H1 (cell line): ENCODE measurements around the gene TCEAL1. TPM values are rescaled to one million over a fixed set of nuclear protein-coding genes. Genes with fewer than 3 reads are reported as not detected.

Experiments
- CTCF ChIA-PET: fragments of 300-600 bp; sonication (Branson Sonifier 250); formaldehyde crosslinking; loops from one replicate; lab custom pipeline; 2021; ENCODE audit not compliant: partially characterized antibody; lab: Charles Lee
- POLR2A ChIA-PET: fragments of 300-600 bp; sonication (Branson Sonifier 250); formaldehyde crosslinking; loops from one replicate; lab custom pipeline; 2021; ENCODE audit warnings: inconsistent platforms; ENCODE audit not compliant: partially characterized antibody; lab: Charles Lee
- DNase-seq, 2 experiments: peaks; one replicate each; pipeline versions ENCODE4 v3.0.0 to v3.0.0-alpha.2; 2010 to 2022; ENCODE audit warnings: low spot score in 2 of 2, low read depth in 1 of 2, mixed read lengths in 1 of 2
- FAIRE-seq: peaks from 2 replicates; lab custom pipeline; 2011; peaks lifted over from hg19 to GRCh38; lab: Jason Lieb, UNC
- H2AFZ ChIP-seq: 2 replicates; pipeline ENCODE4 v1.8.1; 2012; ENCODE audit warnings: low read length, inconsistent platforms
- H2AK5ac ChIP-seq: 2 replicates; pipeline ENCODE4 v1.6.1; 2013; ENCODE audit warnings: low read depth, low read length
- H2BK120ac ChIP-seq: replicated peaks from 2 replicates; pipeline ENCODE3; 2013; ENCODE audit warnings: low read depth, low read length, inconsistent platforms
- H2BK12ac ChIP-seq: 2 replicates; pipeline ENCODE4 v1.6.1; 2013; ENCODE audit warnings: low read depth, low read length
- H2BK15ac ChIP-seq: 2 replicates; pipeline ENCODE4 v1.6.1; 2013; ENCODE audit warnings: low read length
- H2BK20ac ChIP-seq: 2 replicates; pipeline ENCODE4 v1.6.1; 2013; ENCODE audit warnings: low read length
- H2BK5ac ChIP-seq: 2 replicates; pipeline ENCODE4 v1.6.1; 2013; ENCODE audit warnings: low read depth, low read length
- H3K14ac ChIP-seq: 2 replicates; pipeline ENCODE4 v1.6.1; 2013; ENCODE audit warnings: inconsistent platforms; ENCODE audit not compliant: insufficient read length
- H3K18ac ChIP-seq: 2 replicates; pipeline ENCODE4 v1.6.1; 2013; ENCODE audit warnings: low read length; ENCODE audit errors: extremely low read depth
- H3K23ac ChIP-seq: 2 replicates; pipeline ENCODE4 v1.6.1; 2013; ENCODE audit warnings: inconsistent platforms; ENCODE audit not compliant: insufficient read length
- H3K23me2 ChIP-seq: 2 replicates; pipeline ENCODE4 v1.6.1; 2013; ENCODE audit warnings: low read depth, low read length
- H3K27ac ChIP-seq: 2 replicates; pipeline ENCODE4 v1.6.1; 2011; ENCODE audit warnings: low read depth, low read length, inconsistent platforms
- H3K27me3 ChIP-seq, 4 experiments: replicated peaks in 1 of 4; 1 replicate in 1 of 4; 2 replicates in 3 of 4; pipeline versions ENCODE4 v1.6.1 to v1.8.1; 2011 to 2013; ENCODE audit warnings: low read length in 3 of 4, mild to moderate bottlenecking in 3 of 4, inconsistent platforms in 2 of 4, mixed read lengths in 2 of 4, moderate library complexity in 1 of 4; ENCODE audit not compliant: control insufficient read depth in 3 of 4, insufficient read depth in 3 of 4; ENCODE audit errors: extremely low read depth in 1 of 4
- H3K36me3 ChIP-seq, 4 experiments: 2 replicates each; pipeline versions ENCODE4 v1.6.1 to v1.8.1; 2011 to 2013; ENCODE audit warnings: mild to moderate bottlenecking in 4 of 4, low read length in 3 of 4, moderate library complexity in 2 of 4, control low read depth in 1 of 4, inconsistent platforms in 1 of 4; ENCODE audit not compliant: insufficient read depth in 4 of 4, control insufficient read depth in 2 of 4
- H3K4ac ChIP-seq: replicated peaks from 2 replicates; pipeline ENCODE3; 2013; ENCODE audit warnings: low read length, low read depth, mixed read lengths, inconsistent platforms; ENCODE audit not compliant: insufficient read length
- H3K4me1 ChIP-seq, 4 experiments: replicated peaks in 1 of 4; 1 replicate in 1 of 4; 2 replicates in 3 of 4; pipeline versions ENCODE4 v1.6.1 to v1.8.1; 2011 to 2013; ENCODE audit warnings: low read length in 3 of 4, inconsistent platforms in 2 of 4, mixed read lengths in 1 of 4; ENCODE audit not compliant: insufficient read depth in 4 of 4, control insufficient read depth in 3 of 4
- H3K4me2 ChIP-seq, 2 experiments: 2 replicates each; pipeline versions ENCODE4 v1.6.1 to v1.8.1; 2011 to 2013; ENCODE audit warnings: low read depth in 2 of 2, low read length in 2 of 2, control low read depth in 1 of 2, inconsistent platforms in 1 of 2, mild to moderate bottlenecking in 1 of 2; ENCODE audit not compliant: insufficient read depth in 1 of 2
- H3K4me3 ChIP-seq, 4 experiments: fragments of 200-600, 300-600 bp in 1 of 4; sonication (generic), shearing (Covaris generic), sonication (Bioruptor Twin) in 1 of 4; 2 replicates each; pipeline versions ENCODE4 v1.5.1 to v1.8.1; 2011 to 2016; ENCODE audit warnings: low read length in 4 of 4, low read depth in 3 of 4, control low read depth in 2 of 4, inconsistent platforms in 2 of 4, mild to moderate bottlenecking in 2 of 4, mixed read lengths in 1 of 4, moderate library complexity in 1 of 4; ENCODE audit not compliant: insufficient read depth in 2 of 4; ENCODE audit errors: extremely low read depth in 1 of 4
- H3K56ac ChIP-seq: replicated peaks from 2 replicates; pipeline ENCODE3; 2013; ENCODE audit warnings: low read depth, mild to moderate bottlenecking, mixed read lengths, low read length, inconsistent platforms; ENCODE audit not compliant: insufficient read length
- H3K79me1 ChIP-seq: 2 replicates; pipeline ENCODE4 v1.6.1; 2013; ENCODE audit warnings: low read depth, low read length, control low read depth
- H3K79me2 ChIP-seq, 2 experiments: 2 replicates each; pipeline versions ENCODE4 v1.6.1 to v1.8.1; 2012 to 2013; ENCODE audit warnings: low read length in 2 of 2, mild to moderate bottlenecking in 2 of 2, inconsistent platforms in 1 of 2; ENCODE audit not compliant: insufficient read depth in 2 of 2, control insufficient read depth in 1 of 2
- H3K9ac ChIP-seq, 4 experiments: replicated peaks in 1 of 4; 1 replicate in 1 of 4; 2 replicates in 3 of 4; pipeline versions ENCODE4 v1.6.1 to v1.8.1; 2011 to 2013; ENCODE audit warnings: low read depth in 3 of 4, low read length in 3 of 4, control low read depth in 2 of 4, mild to moderate bottlenecking in 2 of 4, moderate library complexity in 2 of 4, inconsistent platforms in 1 of 4; ENCODE audit errors: extremely low read depth in 1 of 4
- H3K9me3 ChIP-seq, 2 experiments: 2 replicates each; pipeline versions ENCODE4 v1.6.1 to v1.8.1; 2012 to 2013; ENCODE audit warnings: mild to moderate bottlenecking in 2 of 2, moderate library complexity in 2 of 2, control low read depth in 1 of 2, inconsistent platforms in 1 of 2, low read depth in 1 of 2, low read length in 1 of 2, mixed read lengths in 1 of 2; ENCODE audit not compliant: insufficient read depth in 2 of 2
- H4K20me1 ChIP-seq, 2 experiments: replicated peaks in 1 of 2; 2 replicates each; pipeline versions ENCODE3 to v1.8.1; 2011 to 2013; ENCODE audit warnings: inconsistent platforms in 2 of 2, low read length in 2 of 2, mild to moderate bottlenecking in 1 of 2; ENCODE audit not compliant: insufficient read depth in 2 of 2, control insufficient read depth in 1 of 2
- H4K5ac ChIP-seq: 2 replicates; pipeline ENCODE4 v1.6.1; 2013; ENCODE audit warnings: low read length, low read depth, mixed read lengths, inconsistent platforms; ENCODE audit not compliant: insufficient read length
- H4K8ac ChIP-seq: 2 replicates; pipeline ENCODE4 v1.8.0; 2013; ENCODE audit warnings: mild to moderate bottlenecking, moderate library complexity, low read length, inconsistent platforms; ENCODE audit not compliant: insufficient read depth; ENCODE audit errors: extremely low read depth
- H4K91ac ChIP-seq: replicated peaks from 2 replicates; pipeline ENCODE3; 2013; ENCODE audit warnings: low read length, mixed read lengths, inconsistent platforms; ENCODE audit not compliant: insufficient read length
- CBX8 ChIP-seq: fragments of 300-800, 300-1000 bp; sonication (generic); IDR thresholded peaks from 2 replicates; pipeline ENCODE4 v1.7.1; 2016; ENCODE audit warnings: low read depth, low read length, borderline replicate concordance
- CHD2 ChIP-seq: IDR thresholded peaks from 2 replicates; pipeline ENCODE4 v1.6.1; 2012; ENCODE audit warnings: low read length, improper control_type of control experiment
- GABPA ChIP-seq: IDR thresholded peaks from 2 replicates; pipeline ENCODE4 v1.6.1; 2011; ENCODE audit warnings: mild to moderate bottlenecking, low read length, moderate library complexity, borderline replicate concordance; ENCODE audit not compliant: insufficient read depth
- KDM1A ChIP-seq: fragments of 200-600, 300-600 bp; sonication (generic); IDR thresholded peaks from 2 replicates; pipeline ENCODE4 v1.7.1; 2016; ENCODE audit warnings: mild to moderate bottlenecking, low read length, borderline replicate concordance
- KDM4A ChIP-seq: IDR thresholded peaks from one replicate; pipeline ENCODE4 v1.7.1; 2012; ENCODE audit warnings: low read depth, mild to moderate bottlenecking, moderate library complexity, low read length, inconsistent platforms; ENCODE audit not compliant: severe bottlenecking
- NANOG ChIP-seq: IDR thresholded peaks from 2 replicates; pipeline ENCODE4 v1.6.1; 2011; ENCODE audit warnings: low read length, low read depth, mild to moderate bottlenecking, inconsistent platforms; ENCODE audit not compliant: insufficient read depth, poor library complexity, severe bottlenecking
- POLR2A ChIP-seq, 2 experiments: IDR thresholded peaks; 1 replicate in 1 of 2; 2 replicates in 1 of 2; pipeline ENCODE4 v1.6.1; 2011; ENCODE audit warnings: low read depth in 2 of 2, low read length in 2 of 2, mild to moderate bottlenecking in 2 of 2; ENCODE audit errors: control extremely low read depth in 1 of 2
- RBBP5 ChIP-seq: IDR thresholded peaks from 2 replicates; pipeline ENCODE4 v1.7.1; 2012; ENCODE audit warnings: low read depth, mild to moderate bottlenecking, inconsistent platforms, low read length, moderate library complexity, borderline replicate concordance
- WGBS, 2 experiments: shearing (Covaris generic) in 1 of 2; methylation state at CpG; one replicate each; pipeline versions ENCODE4 v1.1.6 to v1.1.7; 2013 to 2015; ENCODE audit warnings: low lambda C conversion rate in 2 of 2, mixed read lengths in 2 of 2, inconsistent platforms in 1 of 2, low coverage in 1 of 2, missing lambda C conversion rate in 1 of 2; ENCODE audit not compliant: insufficient replicate concordance in 2 of 2, insufficient coverage in 1 of 2, insufficient read length in 1 of 2; ENCODE audit errors: extremely low coverage in 1 of 2, missing lambda C conversion rate in 1 of 2; 5-methylcytosine and 5-hydroxymethylcytosine counted together
- polyA plus RNA-seq, 7 experiments: library from polyadenylated mRNA; depleted of rRNA in 3 of 7; stranded (reverse) in 5 of 7; unstranded in 2 of 7; fragments of >200 nt in 5 of 7; fragments of 200-250 nt in 2 of 7; gene quantifications; 1 replicate in 5 of 7; 2 replicates in 1 of 7; 4 replicates in 1 of 7; pipeline versions ENCODE4 v1.2.1 to v1.2.3, GENCODE V29; 2011 to 2013; ENCODE audit warnings: missing spikeins in 2 of 7, mixed read lengths in 2 of 7
- total RNA-seq: library from RNA; stranded (reverse); fragmentation: NEBNext Ultra II Directional; extraction: Animal tissue kit (Norgen Biotek cat#: 25700); gene quantifications from 2 replicates; pipeline ENCODE4 v1.2.1, GENCODE V29; 2021
- TF ChIP-seq, protein P1 (sequence below): IDR thresholded peaks from 2 replicates; pipeline ENCODE4 v1.6.1; 2012; ENCODE audit warnings: inconsistent platforms

Gene TCEAL1
- total and polyA plus RNA-seq, 2 of the 8 experiments (the other 6 are each of a cell fraction or from before 2014, with no cell fraction given), result 3.9 to 4.1 TPM

DNA sequence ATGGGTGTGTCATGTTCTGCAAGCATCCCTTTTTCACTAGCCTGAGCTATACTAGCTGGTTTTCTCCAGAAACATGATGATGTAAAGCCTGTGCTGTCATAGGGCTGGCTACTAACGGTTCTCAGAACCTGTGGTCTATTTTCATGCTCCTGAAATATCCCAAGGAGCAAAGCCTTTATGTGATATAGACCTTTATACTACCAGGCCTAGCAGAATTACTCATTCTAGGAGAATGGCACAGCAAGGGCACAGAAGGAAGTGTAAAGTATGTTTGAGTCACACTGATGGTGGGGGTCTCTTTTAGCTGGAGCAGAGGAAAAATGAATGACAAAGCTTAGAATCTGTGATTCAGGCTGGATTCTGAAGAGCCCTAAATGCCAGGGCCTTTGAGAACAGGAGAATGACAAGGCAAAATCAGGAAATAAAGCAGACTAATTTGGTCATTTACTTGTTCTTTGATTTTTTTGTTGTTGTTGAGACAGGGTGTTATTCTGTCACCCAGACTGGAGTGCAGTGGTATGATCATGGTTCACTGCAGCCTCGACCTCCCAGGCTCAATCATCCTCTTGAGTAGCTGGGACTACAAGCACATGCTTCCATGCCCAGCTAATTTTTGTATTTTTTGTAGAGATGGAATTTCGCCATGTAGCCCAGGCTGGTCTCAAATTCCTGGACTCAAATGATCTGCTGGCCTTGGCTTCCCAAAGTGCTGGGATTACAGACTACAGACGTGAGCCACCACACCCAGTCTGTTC lies 11.8 kb downstream of the TCEAL1 start:
- Histone ChIP-seq H2AK5ac (no peak overlapping the region), H3K18ac (no peak overlapping the region), H3K4ac (no peak overlapping the region), H2BK120ac (no peak overlapping the region), H3K79me2 (no peaks in the 10 kb centered on the region), H3K4me1 (peaks cover 0 to 4% (median 0%) of the 10 kb centered on the region in 4 experiments; a peak in 1 of 7 replicates), H3K27ac (no peak overlapping the region), H4K91ac (no peak overlapping the region), H4K8ac (no peak overlapping the region), H3K27me3 (no peaks in the 10 kb centered on the region), H3K56ac (no peak overlapping the region), H3K23me2 (no peaks in the 10 kb centered on the region), H2AFZ (no peak overlapping the region), H4K20me1 (no peaks in the 10 kb centered on the region), H2BK20ac (no peak overlapping the region), H3K9me3 (no peaks in the 10 kb centered on the region), H3K79me1 (no peaks in the 10 kb centered on the region), H2BK5ac (no peak overlapping the region), H3K4me3 (no peak overlapping the region), H3K14ac (no peak overlapping the region), H3K4me2 (no peak overlapping the region), H2BK12ac (no peak overlapping the region), H3K9ac (no peak overlapping the region), H4K5ac (no peak overlapping the region), H3K36me3 (no peaks in the 10 kb centered on the region), H3K23ac (no peak overlapping the region), H2BK15ac (no peak overlapping the region)
- DNase-seq (no peak), FAIRE-seq (no peak)
- CTCF ChIA-PET, result interaction anchor here (1.2 kb wide), 1 partner anchor 153 kb away, joined by 3 read pairs; no protein-coding TSS in a partner anchor
- POLR2A ChIA-PET, result interaction anchor here (2.3 kb wide), 1 partner anchor 11 kb away, joined by 7 read pairs; the partner anchor contains the start of gene TCEAL1
- 68% methylated on average over 4 of the region's 4 CpGs; no CpG with 5 or more reads in 1 of the 2 experiments for WGBS, 2 experiments
- TF ChIP-seq NANOG, result no peak
- TF ChIP-seq KDM1A, result no peak
- TF ChIP-seq CHD2, result no peak
- TF ChIP-seq GABPA, result no peak
- TF ChIP-seq RBBP5, result no peak
- no peak for TF ChIP-seq CBX8
- TF ChIP-seq KDM4A, result no peak
- TF ChIP-seq, protein P1, sequence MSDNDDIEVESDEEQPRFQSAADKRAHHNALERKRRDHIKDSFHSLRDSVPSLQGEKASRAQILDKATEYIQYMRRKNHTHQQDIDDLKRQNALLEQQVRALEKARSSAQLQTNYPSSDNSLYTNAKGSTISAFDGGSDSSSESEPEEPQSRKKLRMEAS, result no peak
- no peak for TF ChIP-seq POLR2A (IDR thresholded peaks at IDR 0.05; ENCODE audit: control extremely low read depth in 1 of 2, low read depth in 2 of 2, low read length in 2 of 2)
